Activated naive CD8-positive, alpha-beta T cell treated with anti-CD3 and anti-CD28 coated beads, Interleukin-2, amount 10 ng/mL, durations not matched to agents 7 days and 5 days (primary cell): Measurements from ENCODE around the gene MED26. TPM values are rescaled to one million over a fixed set of nuclear protein-coding genes. Genes with fewer than 3 reads are reported as not detected.

ENCODE experiments used
- ATAC-seq: fragments of 150-1000 bp; cut with Tn5 transposase; one replicate; pipeline ENCODE4 v1.10.0; 2021; ENCODE audit warnings: low read depth, moderate library complexity
- POLR2A ChIA-PET: fragments of 350-600 bp; sonication (Branson Sonifier 250); formaldehyde crosslinking; loops from one replicate; lab custom pipeline; 2021; ENCODE audit warnings: antibody characterized with exemption; lab: Charles Lee
- DNase-seq: peaks from one replicate; pipeline ENCODE4 v3.0.0; 2021
- H3K27ac Mint-ChIP-seq: one replicate; pipeline ENCODE4 v1.8.0; 2022; ENCODE audit warnings: mild to moderate bottlenecking, mixed read lengths
- H3K27me3 Mint-ChIP-seq: one replicate; pipeline ENCODE4 v1.8.0; 2022; ENCODE audit warnings: mild to moderate bottlenecking, moderate library complexity, mixed read lengths
- H3K36me3 Mint-ChIP-seq: one replicate; pipeline ENCODE4 v1.8.0; 2021; ENCODE audit warnings: mild to moderate bottlenecking, mixed read lengths
- H3K4me1 Mint-ChIP-seq: one replicate; pipeline ENCODE4 v1.8.0; 2021; ENCODE audit warnings: mixed read lengths
- H3K4me3 Mint-ChIP-seq: one replicate; pipeline ENCODE4 v1.8.0; 2022; ENCODE audit warnings: mild to moderate bottlenecking, moderate library complexity, mixed read lengths
- H3K9me3 Mint-ChIP-seq: one replicate; pipeline ENCODE4 v1.8.0; 2021; ENCODE audit warnings: mixed read lengths
- total RNA-seq, 2 experiments: library from RNA; stranded (reverse); gene quantifications; one replicate each; pipeline ENCODE4 v1.2.3, GENCODE V29; 2021

MED26 gene
- total RNA-seq, 2 experiments from 2014 or later = 16.4 to 21.2 TPM

DNA sequence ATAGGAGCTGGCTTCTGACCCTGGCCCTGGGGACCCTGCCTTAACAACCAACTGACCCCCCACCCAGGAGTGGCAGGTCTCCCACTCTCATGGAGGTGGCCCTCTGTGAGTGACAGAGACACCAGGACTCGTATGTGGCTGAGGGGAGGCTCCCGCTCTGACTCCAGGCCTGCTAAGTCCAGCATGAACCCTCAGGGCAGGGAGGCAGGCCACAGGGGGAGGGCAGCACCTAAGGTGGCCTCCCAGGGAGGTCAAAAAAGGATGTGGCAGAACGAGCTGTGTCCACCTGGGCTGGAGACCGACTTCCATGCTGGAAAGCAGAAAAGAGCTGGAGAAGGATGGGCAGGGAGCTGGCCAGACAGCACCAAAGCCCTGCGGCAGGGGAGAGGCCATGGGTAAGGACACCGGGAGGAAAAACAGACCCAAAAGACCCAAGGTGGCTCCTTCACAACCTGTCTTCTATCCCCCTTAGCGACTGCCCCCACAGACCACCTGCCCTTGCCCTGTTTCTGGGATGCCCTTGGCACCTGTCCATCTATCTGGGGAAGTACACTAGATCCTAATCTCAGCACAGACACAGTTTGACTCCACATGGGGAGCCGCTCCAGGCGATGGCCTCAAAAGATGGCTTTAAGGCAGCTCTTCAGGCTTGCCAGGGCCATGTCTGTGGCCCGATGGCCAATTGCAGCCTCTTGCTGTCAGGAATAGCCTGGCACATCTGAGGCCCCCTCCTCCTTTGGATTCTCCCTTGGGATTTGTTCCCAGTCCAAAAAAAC lies 45.3 kb downstream of the MED26 start:
- POLR2A ChIA-PET = interaction anchor here (1.1 to 4.0 kb wide), 3 partner anchors 9 to 45 kb away, joined by 3 to 38 read pairs (median 33); partner anchors contain the start of genes MED26 and SLC35E1
- Mint-ChIP-seq H3K9me3 (no peaks in the 10 kb centered on the region), H3K27me3 (no peaks in the 10 kb centered on the region), H3K4me3 (no peak overlapping the region), H3K4me1 (peaks cover 54% of the 10 kb centered on the region), H3K36me3 (peaks cover 7% of the 10 kb centered on the region), H3K27ac (peak overlapping the region; percentile 93)
- ATAC-seq (no peak), DNase-seq (no peak)

DNA sequence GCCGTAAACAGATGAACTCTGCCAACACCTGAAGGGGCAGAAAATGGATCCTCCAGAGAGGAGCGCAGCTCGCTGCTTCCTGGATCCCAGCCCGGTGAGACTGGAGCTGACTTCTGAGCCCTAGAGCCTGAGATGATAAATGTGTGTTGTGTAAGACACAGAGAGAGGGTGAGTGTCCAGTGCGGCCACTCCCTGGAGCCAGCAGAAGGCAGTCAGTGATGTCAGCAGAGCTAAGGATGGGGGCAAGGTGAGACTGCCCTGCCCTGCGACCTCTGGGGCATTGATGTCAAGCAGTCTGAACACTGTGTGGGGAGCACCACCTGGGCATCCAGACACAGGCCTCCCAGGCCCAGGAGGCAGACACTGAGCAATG lies 46.0 kb downstream of the MED26 start:
- Mint-ChIP-seq H3K9me3 (no peaks in the 10 kb centered on the region), H3K4me3 (no peak overlapping the region)

DNA sequence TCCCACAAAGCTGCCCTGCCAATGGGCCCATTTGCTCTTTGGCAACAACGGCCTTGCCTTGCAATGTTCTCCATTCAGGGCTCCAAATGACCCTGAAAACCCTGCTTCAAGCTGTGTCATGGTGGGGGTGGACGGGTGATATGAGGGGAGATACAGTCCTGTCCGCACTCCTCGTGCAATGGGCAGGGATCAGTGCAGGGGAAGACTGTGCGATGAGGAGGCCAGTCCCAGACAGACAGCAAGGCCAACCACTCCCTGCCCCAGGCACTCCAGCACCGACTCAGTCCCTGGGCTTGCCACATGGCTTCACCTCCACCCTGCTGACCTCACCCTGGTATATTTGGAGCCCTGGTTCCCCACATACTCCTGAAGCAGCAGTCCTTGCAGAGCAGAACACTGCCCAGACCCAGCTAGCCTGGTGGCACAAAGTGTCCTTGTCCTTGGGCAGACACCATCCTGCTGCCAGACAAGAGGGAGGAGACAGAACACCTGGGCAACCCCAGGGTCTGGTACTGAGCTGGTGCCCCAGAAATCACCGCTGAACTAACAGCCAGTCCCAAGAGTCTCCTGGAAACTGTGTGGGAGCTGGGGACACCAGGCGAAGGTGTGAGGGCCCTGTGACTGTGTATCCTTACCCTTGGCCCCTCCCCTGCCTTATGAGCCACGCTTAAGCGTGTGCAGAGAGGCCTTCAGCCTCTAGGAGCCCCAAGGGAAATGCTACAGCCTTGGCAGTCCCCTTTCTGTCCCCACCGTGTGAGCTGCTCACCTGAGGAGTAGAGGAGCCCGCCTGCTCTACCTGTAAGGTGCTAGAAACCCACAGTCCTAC lies 46.6 kb downstream of the MED26 start:
- Mint-ChIP-seq H3K4me3 (no peak overlapping the region), H3K27ac (peak overlapping the region; percentile 75), H3K4me1 (peaks cover 44% of the 10 kb centered on the region), H3K9me3 (no peaks in the 10 kb centered on the region), H3K27me3 (no peaks in the 10 kb centered on the region), H3K36me3 (peaks cover 9% of the 10 kb centered on the region)
- DNase-seq = no peak
- POLR2A ChIA-PET = interaction anchor here (1.0 to 4.0 kb wide), 3 partner anchors 8 to 40 kb away, joined by 3 to 38 read pairs (median 3); partner anchors contain the start of gene SLC35E1
- no peak for ATAC-seq

More for the DNA sequence above, 46.0 kb downstream of the MED26 start:
- DNase-seq (no peak), ATAC-seq (no peak)
- Mint-ChIP-seq H3K4me1 (peaks cover 49% of the 10 kb centered on the region), H3K27me3 (no peaks in the 10 kb centered on the region), H3K27ac (peak overlapping the region; percentile 75), H3K36me3 (peaks cover 7% of the 10 kb centered on the region)
- POLR2A ChIA-PET = interaction anchor here (1.0 to 4.0 kb wide), 3 partner anchors 8 to 41 kb away, joined by 3 to 38 read pairs (median 3); partner anchors contain the start of gene SLC35E1

DNA sequence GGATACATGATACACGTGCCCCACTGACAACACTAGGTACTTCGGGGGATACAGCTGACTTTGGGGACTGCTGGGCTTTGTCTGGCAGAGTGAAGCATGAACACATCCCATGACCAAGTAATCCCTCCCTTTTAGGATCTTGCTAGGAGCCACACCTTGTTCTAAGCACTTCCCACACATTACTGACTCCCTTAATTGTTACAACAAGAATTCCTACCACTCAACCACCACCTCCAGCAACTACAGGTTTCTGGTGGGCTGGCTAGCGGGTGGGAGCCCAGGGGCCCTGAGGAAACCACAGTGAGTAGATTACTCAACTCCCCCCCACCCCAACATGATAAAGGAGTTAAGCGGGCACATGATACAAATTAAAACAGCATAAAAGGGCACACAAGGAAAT lies 48.6 kb downstream of the MED26 start:
- ATAC-seq = no peak
- H3K27ac Mint-ChIP-seq = no peak overlapping the region
- peaks cover 27% of the 10 kb centered on the region for H3K4me1 Mint-ChIP-seq
- no peaks in the 10 kb centered on the region for H3K27me3 Mint-ChIP-seq
- H3K4me3 Mint-ChIP-seq = no peak overlapping the region
- H3K9me3 Mint-ChIP-seq = no peaks in the 10 kb centered on the region
- peaks cover 9% of the 10 kb centered on the region for H3K36me3 Mint-ChIP-seq
- POLR2A ChIA-PET = no interaction called here
- DNase-seq = no peak

DNA sequence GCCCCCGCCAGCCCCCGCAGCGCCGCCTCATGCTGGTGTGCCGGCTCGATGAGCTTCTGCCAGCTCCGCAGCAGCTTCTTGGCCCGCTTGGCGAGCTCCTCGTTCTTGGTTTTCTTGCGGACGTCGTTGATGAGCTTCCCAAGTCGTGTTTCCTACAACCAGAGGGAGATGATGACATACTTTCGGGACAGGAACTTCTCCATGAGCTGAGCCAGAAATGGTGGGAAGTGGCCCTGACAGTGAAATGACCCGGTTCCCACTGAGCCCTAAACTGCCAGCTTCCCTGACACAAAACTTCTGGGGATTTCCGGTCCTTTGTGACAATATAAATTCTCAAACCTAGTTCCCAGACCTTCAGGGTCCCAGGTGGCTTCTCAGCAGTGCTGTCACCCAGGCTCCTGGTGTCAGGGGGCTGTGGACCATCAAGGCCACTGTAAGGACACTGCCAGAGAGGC lies 50.4 kb downstream of the MED26 start:
- no peak overlapping the region for H3K4me3 Mint-ChIP-seq
- ATAC-seq (no peak), DNase-seq (no peak)
- H3K36me3 Mint-ChIP-seq = peaks cover 11% of the 10 kb centered on the region
- H3K27me3 Mint-ChIP-seq = no peaks in the 10 kb centered on the region
- H3K9me3 Mint-ChIP-seq = no peaks in the 10 kb centered on the region
- H3K4me1 Mint-ChIP-seq = peaks cover 29% of the 10 kb centered on the region
- POLR2A ChIA-PET = interaction anchor here (0.8 to 1.4 kb wide), 2 partner anchors 10 kb away, joined by 3 to 5 read pairs; no protein-coding TSS in a partner anchor
- H3K27ac Mint-ChIP-seq = no peak overlapping the region

GRCh38 chr19:16576690-16577530 lies 51.1 kb downstream of the MED26 start:
- Mint-ChIP-seq H3K4me3 (no peak overlapping the region), H3K9me3 (no peaks in the 10 kb centered on the region), H3K4me1 (peaks cover 30% of the 10 kb centered on the region), H3K36me3 (peaks cover 14% of the 10 kb centered on the region), H3K27ac (no peak overlapping the region), H3K27me3 (no peaks in the 10 kb centered on the region)
- ATAC-seq (no peak), DNase-seq (no peak)
- POLR2A ChIA-PET = interaction anchor here (0.8 to 1.4 kb wide), 2 partner anchors 10 to 11 kb away, joined by 3 to 5 read pairs; no protein-coding TSS in a partner anchor

DNA sequence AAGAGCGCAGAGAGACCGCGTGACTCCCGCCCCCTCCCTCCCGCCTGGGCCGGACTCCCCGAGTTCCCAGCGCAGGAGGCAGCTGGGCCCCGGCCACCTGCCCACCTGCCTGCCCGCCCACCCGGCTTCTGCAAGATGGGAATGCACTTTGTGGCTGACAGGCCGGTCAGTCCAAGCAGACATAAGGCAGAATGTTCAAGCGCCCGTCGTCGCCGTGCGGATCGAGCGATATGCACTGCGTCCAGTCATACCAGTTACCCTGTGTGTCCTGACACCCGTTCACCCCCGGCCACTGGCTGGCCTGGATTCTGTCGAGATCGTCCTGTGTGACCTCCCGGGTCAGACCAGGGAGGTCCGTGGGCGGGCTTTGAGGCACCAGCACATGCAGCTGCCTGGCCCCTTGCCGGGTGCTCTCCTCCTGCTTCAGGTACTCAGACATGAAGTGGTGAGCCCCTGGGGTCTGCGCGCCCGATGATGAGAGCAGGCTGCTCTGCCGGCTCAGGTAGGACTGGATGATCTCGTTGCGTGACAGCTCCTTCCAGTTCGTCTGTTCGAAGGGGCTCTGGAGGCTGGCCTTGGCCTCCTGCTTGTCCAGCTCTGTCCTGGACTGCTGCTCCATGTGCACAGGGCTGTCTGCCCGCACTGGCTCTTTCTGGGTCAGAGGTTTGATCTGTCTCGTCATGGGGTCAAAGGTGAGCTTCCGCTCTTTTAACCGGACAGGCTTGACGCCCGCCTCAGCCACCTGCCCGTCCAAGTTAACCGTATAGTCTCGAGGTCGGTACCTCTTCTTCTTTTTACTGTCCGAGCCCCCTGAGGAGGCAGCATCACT lies 51.9 kb downstream of the MED26 start:
- H3K36me3 Mint-ChIP-seq = peaks cover 16% of the 10 kb centered on the region
- H3K9me3 Mint-ChIP-seq = no peaks in the 10 kb centered on the region
- H3K27me3 Mint-ChIP-seq = no peaks in the 10 kb centered on the region
- H3K4me3 Mint-ChIP-seq = no peak overlapping the region
- peaks cover 31% of the 10 kb centered on the region for H3K4me1 Mint-ChIP-seq
- no peak overlapping the region for H3K27ac Mint-ChIP-seq
- POLR2A ChIA-PET = interaction anchor here (1.4 kb wide), 1 partner anchor 12 kb away, joined by 5 read pairs; no protein-coding TSS in a partner anchor
- DNase-seq (no peak), ATAC-seq (no peak)

- no peaks in the 10 kb centered on the region for H3K27me3 Mint-ChIP-seq
- no peak overlapping the region for H3K4me3 Mint-ChIP-seq
Observed at GRCh38 chr19:16575282-16575681, 52.7 kb downstream of the MED26 start.

GRCh38 chr19:16573925-16574324 lies 54.1 kb downstream of the MED26 start:
- H3K4me3 Mint-ChIP-seq = peak overlapping the region; percentile 98
- H3K27me3 Mint-ChIP-seq = no peaks in the 10 kb centered on the region
- peaks cover 23% of the 10 kb centered on the region for H3K36me3 Mint-ChIP-seq
- POLR2A ChIA-PET = interaction anchor here (0.6 to 3.7 kb wide), 8 partner anchors 8 to 86 kb away, joined by 3 to 38 read pairs (median 8); partner anchors contain the start of genes MED26 and SMIM7
- no peak for DNase-seq
- peak overlapping the region; percentile 99 for H3K27ac Mint-ChIP-seq
- peaks cover 38% of the 10 kb centered on the region for H3K4me1 Mint-ChIP-seq
- ATAC-seq = no peak
- H3K9me3 Mint-ChIP-seq = no peaks in the 10 kb centered on the region

More at GRCh38 chr19:16575282-16575681, 52.7 kb downstream of the MED26 start:
- no peaks in the 10 kb centered on the region for H3K9me3 Mint-ChIP-seq
- POLR2A ChIA-PET = interaction anchor here (3.7 kb wide), 1 partner anchor 8 kb away, joined by 38 read pairs; no protein-coding TSS in a partner anchor
- peak overlapping the region; percentile 6 for H3K27ac Mint-ChIP-seq
- ATAC-seq = no peak
- H3K4me1 Mint-ChIP-seq = peaks cover 36% of the 10 kb centered on the region
- peaks cover 16% of the 10 kb centered on the region for H3K36me3 Mint-ChIP-seq
- no peak for DNase-seq

- Mint-ChIP-seq H3K4me3 (peak overlapping the region; percentile 98), H3K27me3 (no peaks in the 10 kb centered on the region), H3K9me3 (no peaks in the 10 kb centered on the region), H3K4me1 (peaks cover 38% of the 10 kb centered on the region), H3K27ac (peak overlapping the region; percentile 99), H3K36me3 (peaks cover 22% of the 10 kb centered on the region)
- POLR2A ChIA-PET = interaction anchor here (0.6 to 3.7 kb wide), 8 partner anchors 8 to 87 kb away, joined by 3 to 38 read pairs (median 8); partner anchors contain the start of genes MED26 and SMIM7
- DNase-seq (no peak), ATAC-seq (no peak)
Observed at GRCh38 chr19:16573296-16573695, 54.7 kb downstream of the MED26 start.

DNA sequence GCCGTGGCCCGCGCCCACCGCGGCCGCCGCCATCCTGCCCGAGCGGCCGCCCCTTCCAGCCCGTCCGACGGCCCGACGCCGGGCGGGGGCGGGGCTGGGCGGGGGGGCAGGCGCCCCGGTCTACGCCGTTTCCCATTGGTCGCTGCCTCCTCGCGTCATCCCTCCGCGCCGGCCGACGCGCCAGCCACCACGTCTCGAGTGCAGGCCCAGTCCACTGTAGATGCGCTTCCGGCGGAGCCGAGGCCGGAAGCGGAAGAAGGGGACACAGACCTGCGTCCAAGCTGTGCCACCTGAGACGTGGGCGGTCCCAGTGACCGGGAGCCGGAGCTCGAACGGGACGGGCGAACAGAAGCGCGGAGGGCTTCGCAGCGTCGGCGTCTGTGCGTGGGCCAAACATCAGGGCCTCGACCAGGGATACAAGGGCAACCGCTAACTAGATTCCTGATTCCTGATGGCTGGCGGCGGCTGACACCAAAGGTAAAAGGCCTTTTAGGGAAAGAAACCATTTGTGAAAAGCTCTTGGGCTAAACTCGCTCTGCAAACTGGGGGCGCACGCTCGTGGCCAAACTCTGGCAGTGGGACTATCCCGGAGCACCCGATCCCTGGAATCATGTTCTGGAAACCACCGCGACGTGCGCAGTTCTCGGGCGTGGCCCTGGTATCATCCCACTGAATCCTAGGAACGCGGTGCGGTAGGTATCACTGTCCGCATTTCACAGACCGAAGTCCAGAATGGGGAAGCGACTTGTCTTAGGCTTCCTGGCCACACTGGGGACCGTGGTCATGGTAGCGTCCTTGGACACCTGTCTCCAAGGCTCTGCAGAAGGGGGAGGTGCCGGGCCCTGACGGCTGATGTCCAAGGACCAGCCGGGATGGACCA lies 55.4 kb downstream of the MED26 start, which contains the start of gene SLC35E1:
SLC35E1 (minus strand) TSS at position 84 of the 880 bp plus-strand sequence; CDS start at position 33, 51 bp downstream.
- ATAC-seq (peak; percentile 91), DNase-seq (peak; percentile 93)
- Mint-ChIP-seq H3K36me3 (peaks cover 25% of the 10 kb centered on the region), H3K9me3 (no peaks in the 10 kb centered on the region), H3K4me3 (peak within 1 kb of the TSS; percentile 98), H3K4me1 (peaks cover 41% of the 10 kb centered on the region), H3K27me3 (no peaks in the 10 kb centered on the region), H3K27ac (peak within 1 kb of the TSS; percentile 99)
- POLR2A ChIA-PET = interaction anchor here (0.6 to 3.7 kb wide), 5 partner anchors 11 to 55 kb away, joined by 3 to 38 read pairs (median 30); partner anchors contain the start of gene MED26
